Fibroblast of pulmonary artery (primary cell): ENCODE results near the gene RFX7.

Source experiments
- DNase-seq: peaks from one replicate; pipeline ENCODE4 v3.0.0-alpha.2; 2010; ENCODE audit warnings: low read depth
- H3K4me3 ChIP-seq: replicated peaks from 2 replicates; pipeline ENCODE4 v1.5.1; 2011; ENCODE audit warnings: low read depth, mild to moderate bottlenecking, control low read depth, low read length, moderate library complexity
- CTCF ChIP-seq: IDR thresholded peaks from 2 replicates; pipeline ENCODE4 v1.5.1; 2011; ENCODE audit warnings: mild to moderate bottlenecking, control low read depth, low read length, inconsistent platforms; ENCODE audit errors: missing control alignments

Gene RFX7

DNA sequence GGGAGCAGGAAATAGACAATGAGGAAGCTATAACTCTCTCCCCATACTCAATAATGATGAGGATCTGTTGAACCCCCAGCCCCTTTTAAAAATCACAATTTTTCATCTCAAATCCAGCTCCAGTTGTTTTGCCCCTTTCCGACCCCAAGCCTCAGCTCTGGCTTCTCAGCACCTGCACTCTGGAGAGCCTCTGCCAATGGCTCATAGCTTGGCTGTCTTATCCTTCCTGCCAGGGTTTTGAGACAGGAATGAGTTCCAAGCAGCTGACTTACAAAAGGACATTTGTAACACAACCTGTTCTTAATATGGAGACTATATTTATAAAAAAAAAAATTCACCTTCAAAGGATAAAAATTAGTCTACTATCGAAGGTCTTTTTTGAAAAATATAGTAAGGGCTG, 144.4 kb downstream of the RFX7 start:
- DNase-seq: no peak
- no peak overlapping the region for H3K4me3 ChIP-seq
- no peak for TF ChIP-seq CTCF

- H3K4me3 ChIP-seq: no peak overlapping the region
- DNase-seq: no peak
- TF ChIP-seq CTCF: no peak
Observed at GRCh38 chr15:56098195-56098863, 145.3 kb downstream of the RFX7 start.

- no peak for DNase-seq
Observed at GRCh38 chr15:56095406-56095805, 148.3 kb downstream of the RFX7 start.

DNA sequence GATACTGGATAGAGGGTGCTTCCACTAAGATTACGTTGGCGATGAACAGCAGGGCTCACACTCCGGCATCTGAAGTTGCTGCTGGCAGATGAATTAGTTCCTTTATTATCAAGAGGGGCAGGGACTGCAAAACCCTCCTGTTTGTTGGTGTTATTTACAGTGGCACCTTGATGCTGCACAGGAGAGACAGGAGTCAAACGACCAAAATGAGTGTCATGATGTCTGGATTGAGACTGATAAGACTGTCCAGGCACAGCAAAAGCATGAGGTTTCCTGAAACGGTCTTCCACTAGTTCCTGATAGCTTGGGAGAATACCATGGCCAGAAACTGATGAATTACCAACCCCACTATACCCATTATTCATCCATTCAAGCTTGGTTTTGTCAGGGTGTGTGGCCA, 149.5 kb downstream of the RFX7 start:
- TF ChIP-seq CTCF: no peak
- no peak overlapping the region for H3K4me3 ChIP-seq
- no peak for DNase-seq

More at GRCh38 chr15:56095406-56095805, 148.3 kb downstream of the RFX7 start:
- TF ChIP-seq CTCF: no peak
- no peak overlapping the region for H3K4me3 ChIP-seq

GRCh38 chr15:56088389-56088788, 155.3 kb downstream of the RFX7 start:
- DNase-seq: no peak
- TF ChIP-seq CTCF: no peak
- no peak overlapping the region for H3K4me3 ChIP-seq

DNA sequence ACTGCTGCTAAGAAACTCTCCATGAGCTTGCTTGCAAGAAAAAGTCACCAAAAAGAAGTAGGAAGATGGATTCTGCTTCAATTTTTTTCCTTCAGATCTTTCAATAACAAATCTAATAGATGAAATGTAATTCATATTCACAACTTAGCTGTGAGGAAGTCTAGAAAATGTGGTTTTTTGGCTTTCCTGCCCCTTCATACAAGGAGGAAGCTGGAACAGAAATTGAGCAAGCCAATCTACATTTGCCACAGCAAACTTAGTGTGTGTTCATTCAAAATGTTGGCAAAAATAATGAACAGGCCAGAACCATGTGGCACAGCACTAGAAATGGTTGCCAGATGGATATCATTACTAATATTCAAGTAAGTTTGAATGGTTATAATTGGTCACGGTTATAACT, 157.1 kb downstream of the RFX7 start:
- no peak overlapping the region for H3K4me3 ChIP-seq
- no peak for TF ChIP-seq CTCF
- no peak for DNase-seq

DNA sequence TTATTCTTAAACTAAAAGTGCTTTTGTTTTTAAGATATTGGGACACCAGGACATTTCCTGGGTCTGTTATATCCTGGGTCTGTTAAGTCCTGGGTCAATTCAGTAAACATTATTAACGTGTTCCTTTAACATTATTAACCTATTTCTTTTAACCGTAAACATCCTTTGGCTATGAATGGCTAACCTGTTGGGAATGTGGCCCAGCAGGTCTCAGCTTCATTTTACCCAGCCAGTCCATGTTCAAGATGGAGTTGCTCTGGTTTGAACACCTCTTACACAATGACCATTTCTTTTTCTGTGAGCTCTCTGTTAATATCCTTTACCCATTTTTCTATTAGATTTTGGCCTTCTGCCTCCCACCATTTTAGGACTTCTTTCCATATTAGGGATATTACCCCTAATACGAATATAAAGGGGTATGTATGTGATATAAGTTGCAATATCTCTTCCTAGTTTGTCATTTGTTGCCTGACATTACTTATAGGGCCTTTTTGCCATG, 161.4 kb downstream of the RFX7 start:
- DNase-seq: no peak
- no peak overlapping the region for H3K4me3 ChIP-seq
- TF ChIP-seq CTCF: no peak
